GM20000 (cell line): ENCODE measurements around the gene ADGRF4.

Source experiments
- DNase-seq: peaks from one replicate; pipeline ENCODE4 v3.0.0; 2012; ENCODE audit warnings: low spot score
- CTCF ChIP-seq: IDR thresholded peaks from 2 replicates; pipeline ENCODE4 v1.5.1; 2012; ENCODE audit warnings: mild to moderate bottlenecking, control low read depth; ENCODE audit errors: extremely low read depth, missing control alignments

Gene ADGRF4

DNA sequence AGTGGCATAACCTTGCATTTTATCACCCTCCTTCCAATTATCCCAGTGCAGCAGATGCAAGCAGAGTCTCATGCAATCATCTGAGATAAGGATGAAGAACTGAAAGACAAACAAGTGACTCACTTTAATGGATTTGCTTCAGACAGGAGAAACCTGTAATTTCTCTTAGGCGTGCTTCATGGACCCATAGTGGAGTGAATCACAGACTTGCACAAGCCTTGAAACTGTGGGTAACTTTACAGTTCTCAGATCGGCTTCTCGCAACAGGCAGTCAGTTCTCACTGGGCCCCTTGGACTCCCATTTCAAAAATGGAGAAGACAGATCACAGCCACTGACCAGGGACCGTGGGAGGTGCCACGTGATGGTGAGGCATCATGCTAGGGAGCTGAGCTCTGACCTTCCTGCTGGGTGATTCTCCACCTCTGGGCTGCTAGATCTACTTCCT lies at the start of gene ADGRF4:
TSS of gene ADGRF4 (plus strand) at position 239 of the 446 bp plus-strand sequence. CDS start 8,666 bp downstream, outside the sequence.
- DNase-seq = no peak
- no peak for TF ChIP-seq CTCF

- DNase-seq = no peak
- no peak for TF ChIP-seq CTCF
Measured at GRCh38 chr6:47650553-47651432, 47.6 kb upstream of the ADGRF4 start.

- no peak for TF ChIP-seq CTCF
- DNase-seq = no peak
Measured at GRCh38 chr6:47651505-47651944, 46.9 kb upstream of the ADGRF4 start.

DNA sequence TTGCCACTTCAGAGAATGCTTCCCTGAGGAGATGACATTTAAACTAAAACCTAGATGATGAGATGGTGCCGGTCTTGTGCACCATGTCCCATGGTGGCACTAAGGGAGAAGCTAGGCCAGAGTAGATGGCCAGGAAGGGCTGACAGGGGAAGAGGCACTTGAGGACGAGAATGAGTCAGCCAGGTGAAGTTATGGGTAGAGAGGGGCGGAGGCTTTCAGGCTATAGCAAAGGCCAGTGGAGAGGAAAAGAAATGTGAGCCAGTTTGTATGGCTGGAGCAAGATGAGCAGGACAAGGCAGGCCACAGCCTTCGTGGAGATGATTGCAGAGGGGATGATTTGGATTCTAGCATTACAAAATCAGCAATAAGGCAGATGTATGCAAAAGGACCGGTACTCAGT lies 44.7 kb upstream of the ADGRF4 start:
- TF ChIP-seq CTCF = no peak
- no peak for DNase-seq

DNA sequence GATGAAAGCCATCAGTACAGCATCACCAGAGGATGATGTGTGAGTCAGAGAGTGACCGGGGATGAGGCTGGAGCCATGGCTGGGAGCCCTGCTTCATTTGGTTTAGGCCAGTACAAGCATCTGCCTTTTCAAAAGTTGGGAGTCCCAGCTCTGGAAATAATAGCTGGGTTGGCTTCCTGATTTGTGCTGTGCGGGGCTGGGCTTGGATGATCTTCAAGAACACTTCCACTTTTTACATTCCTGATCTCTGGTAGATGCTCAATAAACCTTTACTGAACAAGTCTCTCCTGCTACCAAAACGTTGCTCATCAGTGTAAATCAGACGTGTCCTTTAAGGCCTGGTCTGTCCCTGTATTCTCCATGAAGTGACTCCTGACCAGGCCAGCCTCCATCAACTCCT lies 44.1 kb upstream of the ADGRF4 start:
- no peak for DNase-seq
- no peak for TF ChIP-seq CTCF

GRCh38 chr6:47655719-47656595 lies 42.4 kb upstream of the ADGRF4 start:
- no peak for TF ChIP-seq CTCF
- no peak for DNase-seq

DNA sequence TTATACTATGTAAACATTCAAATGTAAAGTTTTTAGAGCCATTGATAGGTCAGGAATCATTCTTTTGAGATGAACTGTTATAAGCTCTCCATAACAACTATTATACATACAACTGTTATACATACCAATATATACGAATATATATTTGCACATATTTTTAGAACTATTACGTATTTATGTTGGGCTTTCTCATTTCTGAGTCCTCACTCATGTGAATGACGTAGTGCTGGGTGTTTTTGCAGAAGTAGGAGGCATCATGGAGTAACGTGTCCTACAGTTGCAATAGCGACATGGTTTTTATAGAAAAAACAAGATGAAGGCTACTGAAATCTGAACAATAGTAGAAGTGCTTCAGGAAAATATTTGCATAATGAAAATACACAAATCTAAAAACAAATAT lies 36.4 kb upstream of the ADGRF4 start:
- no peak for TF ChIP-seq CTCF
- DNase-seq = no peak
